Pancreas (tissue), 10 donors: ENCODE results near the gene NIPAL3. TPM values are rescaled to one million over a fixed set of nuclear protein-coding genes. Genes with fewer than 3 reads are reported as not detected.
A peak's percentile ranks its signal among the peaks of the same experiment; 100 is the strongest.

Experiments used
- ATAC-seq, 4 donors: fragments of 200-7000 bp; cut with Tn5 transposase; one replicate each; pipeline versions ENCODE4 v1.8.0 to v1.9.1; 2020; ENCODE audit warnings: mild to moderate bottlenecking in 4 of 4, moderate library complexity in 4 of 4
- DNase-seq, 6 donors: peaks; one replicate each; pipeline ENCODE4 v3.0.0-alpha.2; 2020
- FAIRE-seq: peaks from 2 replicates; lab custom pipeline; 2012; peaks lifted over from hg19 to GRCh38; lab: Jason Lieb, UNC
- H3K27ac ChIP-seq, 4 donors: fragments of 200-600 bp; sonication (generic); 1 replicate in 3 of 4; 2 replicates in 1 of 4; pipeline versions ENCODE4 v1.5.0 to v1.8.0; 2020
- H3K27me3 ChIP-seq, 4 donors: fragments of 200-600 bp; one replicate each; pipeline ENCODE4 v1.8.0; 2021
- H3K36me3 ChIP-seq, 3 donors: fragments of 200-600 bp; sonication (generic) in 1 of 3; one replicate each; pipeline versions ENCODE4 v1.5.0 to v1.8.0; 2020 to 2021
- H3K4me1 ChIP-seq, 3 donors: fragments of 200-600 bp; one replicate each; pipeline ENCODE4 v1.8.0; 2021
- H3K4me3 ChIP-seq, 4 donors: fragments of 200-600 bp; sonication (generic) in 2 of 4; one replicate each; pipeline versions ENCODE4 v1.5.0 to v1.8.0; 2020 to 2021
- H3K9me3 ChIP-seq, 4 donors: fragments of 200-600 bp; one replicate each; pipeline ENCODE4 v1.8.0; 2021
- WGBS, 2 donors: extraction: QIAGEN DNeasy Blood & Tissue Kit; methylation state at CpG; one replicate each; pipeline ENCODE4 v1.1.7; 2013; 5-methylcytosine and 5-hydroxymethylcytosine counted together
- intact Hi-C, 3 donors: fragments of 100-400 bp; cut with DNase I; formaldehyde crosslinking; loops; one replicate each; pipeline versions ENCODE4 v1.11.1 to v1.14.2; 2022
- polyA plus RNA-seq, 2 donors: library from polyadenylated mRNA; stranded (reverse); fragments of 200-250 nt; gene quantifications; one replicate each; pipeline ENCODE4 v1.2.3, GENCODE V29; 2013
- total RNA-seq, 6 donors: library from RNA; stranded (reverse); fragmentation: NEBNext Ultra II Directional in 4 of 6; extraction: Animal tissue kit (Norgen Biotek cat#: 25700) in 4 of 6; gene quantifications; one replicate each; pipeline versions ENCODE4 v1.2.1 to v1.2.4, GENCODE V29; 2021 to 2023
- TF ChIP-seq, protein P1 (sequence below), 4 donors: fragments of 200-600 bp; sonication (generic) in 3 of 4; IDR thresholded peaks; one replicate each; pipeline versions ENCODE4 v1.5.0 to v1.8.0; 2021; ENCODE audit warnings: antibody characterized with exemption in 4 of 4
- donor health status: healthy with polysubstance abuse.
- donor health status: DM: no; HTN: no; CAD: no; lungs with moderate emphysema.
- donor health status: DM: no; HTN: no; CAD: no.
- donor health status: control.
- donor health status: control.
- donor health status: Bipolar disorder and iron deficiency.
- donor health status: DM: yes; HTN: yes; CAD: no.
- donor health status: DM: no; HTN: no; CAD: no.
- donor health status: DM: no; HTN: no; CAD: no.
- donor health status: DM: yes; HTN: yes; CAD: no.

NIPAL3 gene
- total and polyA plus RNA-seq, 8 donors, result 7.2 to 25.4 (median 18.5) TPM

- Histone ChIP-seq H3K4me1 (peaks cover 4 to 49% (median 33%) of the 10 kb centered on the region in 3 donors), H3K9me3 (no peaks in the 10 kb centered on the region), H3K27me3 (no peaks in the 10 kb centered on the region), H3K36me3 (no peaks in the 10 kb centered on the region), H3K27ac (peak overlapping the region in 3 of 4 donors; percentile 8 to 96 (median 92)), H3K4me3 (peak overlapping the region in 2 of 4 donors; percentile 70 to 71)
- WGBS, 2 donors, result 40 to 44% methylated on average over 7 of the region's 7 CpGs
- TF ChIP-seq, protein P1, sequence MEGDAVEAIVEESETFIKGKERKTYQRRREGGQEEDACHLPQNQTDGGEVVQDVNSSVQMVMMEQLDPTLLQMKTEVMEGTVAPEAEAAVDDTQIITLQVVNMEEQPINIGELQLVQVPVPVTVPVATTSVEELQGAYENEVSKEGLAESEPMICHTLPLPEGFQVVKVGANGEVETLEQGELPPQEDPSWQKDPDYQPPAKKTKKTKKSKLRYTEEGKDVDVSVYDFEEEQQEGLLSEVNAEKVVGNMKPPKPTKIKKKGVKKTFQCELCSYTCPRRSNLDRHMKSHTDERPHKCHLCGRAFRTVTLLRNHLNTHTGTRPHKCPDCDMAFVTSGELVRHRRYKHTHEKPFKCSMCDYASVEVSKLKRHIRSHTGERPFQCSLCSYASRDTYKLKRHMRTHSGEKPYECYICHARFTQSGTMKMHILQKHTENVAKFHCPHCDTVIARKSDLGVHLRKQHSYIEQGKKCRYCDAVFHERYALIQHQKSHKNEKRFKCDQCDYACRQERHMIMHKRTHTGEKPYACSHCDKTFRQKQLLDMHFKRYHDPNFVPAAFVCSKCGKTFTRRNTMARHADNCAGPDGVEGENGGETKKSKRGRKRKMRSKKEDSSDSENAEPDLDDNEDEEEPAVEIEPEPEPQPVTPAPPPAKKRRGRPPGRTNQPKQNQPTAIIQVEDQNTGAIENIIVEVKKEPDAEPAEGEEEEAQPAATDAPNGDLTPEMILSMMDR (IDR thresholded peaks at IDR 0.05), result no peak
- intact Hi-C loops, result no loop called here
- DNase-seq (no peak), ATAC-seq (no peak), FAIRE-seq (no peak)
Measured at GRCh38 chr1:24503870-24504523, 88.4 kb downstream of the NIPAL3 start.

DNA sequence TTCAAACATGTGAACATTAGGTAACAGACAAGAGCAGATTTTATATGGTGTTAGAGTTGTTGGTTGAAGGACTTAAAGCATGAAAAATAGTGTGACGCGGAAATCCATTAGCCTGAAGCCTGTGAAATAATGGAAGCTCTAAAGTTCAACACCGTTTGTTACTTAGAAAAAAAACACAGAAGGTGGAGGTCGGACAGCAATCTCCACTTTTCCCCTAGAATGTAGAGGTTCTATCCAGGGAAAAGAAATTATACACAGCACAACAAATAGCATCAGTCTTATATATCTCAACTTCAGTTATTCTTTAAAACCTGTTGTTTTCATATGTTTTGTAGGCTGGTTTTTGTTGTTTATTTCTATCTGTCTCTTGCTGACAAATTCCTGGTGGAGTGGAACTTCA, 89.0 kb downstream of the NIPAL3 start:
- ATAC-seq, result no peak
- FAIRE-seq, result no peak
- H3K4me3 ChIP-seq, result peak overlapping the region in 2 of 4 donors; percentile 70 to 71
- TF ChIP-seq, protein P1 (IDR thresholded peaks at IDR 0.05), result no peak
- H3K27ac ChIP-seq, result peak overlapping the region in 3 of 4 donors; percentile 8 to 92 (median 17)
- intact Hi-C loops, result no loop called here
- H3K4me1 ChIP-seq, result peaks cover 4 to 49% (median 33%) of the 10 kb centered on the region in 3 donors
- H3K36me3 ChIP-seq, result no peaks in the 10 kb centered on the region
- H3K27me3 ChIP-seq, result no peaks in the 10 kb centered on the region
- DNase-seq, result no peak
- WGBS, 2 donors, result 42 to 50% methylated on average over 4 of the region's 4 CpGs
- H3K9me3 ChIP-seq, result no peaks in the 10 kb centered on the region

- FAIRE-seq (no peak), DNase-seq (no peak)
Measured at GRCh38 chr1:24505816-24506215, 90.2 kb downstream of the NIPAL3 start.

DNA sequence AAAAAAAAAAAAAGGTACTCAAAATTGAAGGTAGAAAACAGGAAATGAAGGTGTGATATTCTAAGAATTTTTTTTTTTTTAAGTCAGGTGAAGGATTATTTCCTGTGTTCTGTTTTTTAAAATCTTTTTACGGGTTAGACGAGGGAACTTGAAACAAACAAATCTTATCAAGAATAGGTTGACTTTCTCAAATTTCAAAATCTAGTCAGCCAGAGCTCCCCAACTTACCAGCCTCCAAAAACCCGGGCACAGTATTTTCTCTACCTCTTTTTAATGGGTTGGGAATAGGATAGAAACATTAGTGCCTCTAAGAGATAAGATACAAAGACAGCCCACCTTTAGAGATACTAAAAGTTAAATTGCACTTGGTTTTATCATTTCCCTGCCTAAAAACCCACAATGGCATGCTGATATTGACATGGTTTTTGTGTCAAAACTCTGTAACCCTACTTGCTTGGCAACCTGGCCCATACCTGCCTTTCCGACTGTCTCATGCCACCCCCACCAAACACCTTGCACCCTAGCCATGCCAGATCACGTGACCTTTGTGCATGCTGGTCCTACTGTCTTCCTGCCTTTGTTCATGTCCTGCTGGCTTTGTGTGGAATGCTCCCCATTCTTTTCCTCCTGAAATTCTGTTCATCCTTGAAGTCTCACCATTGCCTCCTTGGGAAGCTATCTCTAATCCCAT, 91.2 kb downstream of the NIPAL3 start:
- ATAC-seq (no peak), FAIRE-seq (no peak), DNase-seq (no peak)
- Histone ChIP-seq H3K4me1 (peaks cover 4 to 44% (median 33%) of the 10 kb centered on the region in 3 donors), H3K27ac (peak overlapping the region; percentile 35 to 79 (median 46)), H3K36me3 (no peaks in the 10 kb centered on the region), H3K9me3 (no peaks in the 10 kb centered on the region), H3K27me3 (no peaks in the 10 kb centered on the region), H3K4me3 (no peak overlapping the region)
- intact Hi-C loops, result no loop called here
- TF ChIP-seq, protein P1 (IDR thresholded peaks at IDR 0.05), result no peak
- 26 to 28% methylated on average over 5 of the region's 5 CpGs for WGBS, 2 donors

More at GRCh38 chr1:24505816-24506215, 90.2 kb downstream of the NIPAL3 start:
- intact Hi-C loops, result no loop called here
- peaks cover 4 to 49% (median 33%) of the 10 kb centered on the region in 3 donors for H3K4me1 ChIP-seq
- no peak for ATAC-seq
- no peaks in the 10 kb centered on the region for H3K9me3 ChIP-seq
- H3K4me3 ChIP-seq, result no peak overlapping the region
- 30 to 42% methylated on average over 4 of the region's 4 CpGs for WGBS, 2 donors
- no peaks in the 10 kb centered on the region for H3K36me3 ChIP-seq
- H3K27me3 ChIP-seq, result no peaks in the 10 kb centered on the region
- H3K27ac ChIP-seq, result peak overlapping the region in 3 of 4 donors; percentile 19 to 79 (median 45)
- TF ChIP-seq, protein P1 (IDR thresholded peaks at IDR 0.05), result no peak
